H1 (cell line): ENCODE measurements around the gene AUH. TPM values are rescaled to one million over a fixed set of nuclear protein-coding genes. Genes with fewer than 3 reads are reported as not detected.
"Not testable (repeated sequence)": the region's sequence is repeated elsewhere in the genome, so short reads cannot be mapped to it uniquely, and the experiment has no call there.

Experiments used
- CTCF ChIA-PET: fragments of 300-600 bp; sonication (Branson Sonifier 250); formaldehyde crosslinking; loops from one replicate; lab custom pipeline; 2021; ENCODE audit not compliant: partially characterized antibody; lab: Charles Lee
- POLR2A ChIA-PET: fragments of 300-600 bp; sonication (Branson Sonifier 250); formaldehyde crosslinking; loops from one replicate; lab custom pipeline; 2021; ENCODE audit warnings: inconsistent platforms; ENCODE audit not compliant: partially characterized antibody; lab: Charles Lee
- DNase-seq, 2 experiments: peaks; one replicate each; pipeline versions ENCODE4 v3.0.0 to v3.0.0-alpha.2; 2010 to 2022; ENCODE audit warnings: low spot score in 2 of 2, low read depth in 1 of 2, mixed read lengths in 1 of 2
- FAIRE-seq: peaks from 2 replicates; lab custom pipeline; 2011; peaks lifted over from hg19 to GRCh38; lab: Jason Lieb, UNC
- H2AFZ ChIP-seq: 2 replicates; pipeline ENCODE4 v1.8.1; 2012; ENCODE audit warnings: low read length, inconsistent platforms
- H2AK5ac ChIP-seq: 2 replicates; pipeline ENCODE4 v1.6.1; 2013; ENCODE audit warnings: low read depth, low read length
- H2BK120ac ChIP-seq: replicated peaks from 2 replicates; pipeline ENCODE3; 2013; ENCODE audit warnings: low read depth, low read length, inconsistent platforms
- H2BK12ac ChIP-seq: 2 replicates; pipeline ENCODE4 v1.6.1; 2013; ENCODE audit warnings: low read depth, low read length
- H2BK15ac ChIP-seq: 2 replicates; pipeline ENCODE4 v1.6.1; 2013; ENCODE audit warnings: low read length
- H2BK20ac ChIP-seq: 2 replicates; pipeline ENCODE4 v1.6.1; 2013; ENCODE audit warnings: low read length
- H2BK5ac ChIP-seq: 2 replicates; pipeline ENCODE4 v1.6.1; 2013; ENCODE audit warnings: low read depth, low read length
- H3K14ac ChIP-seq: 2 replicates; pipeline ENCODE4 v1.6.1; 2013; ENCODE audit warnings: inconsistent platforms; ENCODE audit not compliant: insufficient read length
- H3K18ac ChIP-seq: 2 replicates; pipeline ENCODE4 v1.6.1; 2013; ENCODE audit warnings: low read length; ENCODE audit errors: extremely low read depth
- H3K23ac ChIP-seq: 2 replicates; pipeline ENCODE4 v1.6.1; 2013; ENCODE audit warnings: inconsistent platforms; ENCODE audit not compliant: insufficient read length
- H3K23me2 ChIP-seq: 2 replicates; pipeline ENCODE4 v1.6.1; 2013; ENCODE audit warnings: low read depth, low read length
- H3K27ac ChIP-seq: 2 replicates; pipeline ENCODE4 v1.6.1; 2011; ENCODE audit warnings: low read depth, low read length, inconsistent platforms
- H3K27me3 ChIP-seq, 4 experiments: replicated peaks in 1 of 4; 1 replicate in 1 of 4; 2 replicates in 3 of 4; pipeline versions ENCODE4 v1.6.1 to v1.8.1; 2011 to 2013; ENCODE audit warnings: low read length in 3 of 4, mild to moderate bottlenecking in 3 of 4, inconsistent platforms in 2 of 4, mixed read lengths in 2 of 4, moderate library complexity in 1 of 4; ENCODE audit not compliant: control insufficient read depth in 3 of 4, insufficient read depth in 3 of 4; ENCODE audit errors: extremely low read depth in 1 of 4
- H3K36me3 ChIP-seq, 4 experiments: 2 replicates each; pipeline versions ENCODE4 v1.6.1 to v1.8.1; 2011 to 2013; ENCODE audit warnings: mild to moderate bottlenecking in 4 of 4, low read length in 3 of 4, moderate library complexity in 2 of 4, control low read depth in 1 of 4, inconsistent platforms in 1 of 4; ENCODE audit not compliant: insufficient read depth in 4 of 4, control insufficient read depth in 2 of 4
- H3K4ac ChIP-seq: replicated peaks from 2 replicates; pipeline ENCODE3; 2013; ENCODE audit warnings: low read length, low read depth, mixed read lengths, inconsistent platforms; ENCODE audit not compliant: insufficient read length
- H3K4me1 ChIP-seq, 4 experiments: replicated peaks in 1 of 4; 1 replicate in 1 of 4; 2 replicates in 3 of 4; pipeline versions ENCODE4 v1.6.1 to v1.8.1; 2011 to 2013; ENCODE audit warnings: low read length in 3 of 4, inconsistent platforms in 2 of 4, mixed read lengths in 1 of 4; ENCODE audit not compliant: insufficient read depth in 4 of 4, control insufficient read depth in 3 of 4
- H3K4me2 ChIP-seq, 2 experiments: 2 replicates each; pipeline versions ENCODE4 v1.6.1 to v1.8.1; 2011 to 2013; ENCODE audit warnings: low read depth in 2 of 2, low read length in 2 of 2, control low read depth in 1 of 2, inconsistent platforms in 1 of 2, mild to moderate bottlenecking in 1 of 2; ENCODE audit not compliant: insufficient read depth in 1 of 2
- H3K4me3 ChIP-seq, 4 experiments: fragments of 200-600, 300-600 bp in 1 of 4; sonication (generic), shearing (Covaris generic), sonication (Bioruptor Twin) in 1 of 4; 2 replicates each; pipeline versions ENCODE4 v1.5.1 to v1.8.1; 2011 to 2016; ENCODE audit warnings: low read length in 4 of 4, low read depth in 3 of 4, control low read depth in 2 of 4, inconsistent platforms in 2 of 4, mild to moderate bottlenecking in 2 of 4, mixed read lengths in 1 of 4, moderate library complexity in 1 of 4; ENCODE audit not compliant: insufficient read depth in 2 of 4; ENCODE audit errors: extremely low read depth in 1 of 4
- H3K56ac ChIP-seq: replicated peaks from 2 replicates; pipeline ENCODE3; 2013; ENCODE audit warnings: low read depth, mild to moderate bottlenecking, mixed read lengths, low read length, inconsistent platforms; ENCODE audit not compliant: insufficient read length
- H3K79me1 ChIP-seq: 2 replicates; pipeline ENCODE4 v1.6.1; 2013; ENCODE audit warnings: low read depth, low read length, control low read depth
- H3K79me2 ChIP-seq, 2 experiments: 2 replicates each; pipeline versions ENCODE4 v1.6.1 to v1.8.1; 2012 to 2013; ENCODE audit warnings: low read length in 2 of 2, mild to moderate bottlenecking in 2 of 2, inconsistent platforms in 1 of 2; ENCODE audit not compliant: insufficient read depth in 2 of 2, control insufficient read depth in 1 of 2
- H3K9ac ChIP-seq, 4 experiments: replicated peaks in 1 of 4; 1 replicate in 1 of 4; 2 replicates in 3 of 4; pipeline versions ENCODE4 v1.6.1 to v1.8.1; 2011 to 2013; ENCODE audit warnings: low read depth in 3 of 4, low read length in 3 of 4, control low read depth in 2 of 4, mild to moderate bottlenecking in 2 of 4, moderate library complexity in 2 of 4, inconsistent platforms in 1 of 4; ENCODE audit errors: extremely low read depth in 1 of 4
- H3K9me3 ChIP-seq, 2 experiments: 2 replicates each; pipeline versions ENCODE4 v1.6.1 to v1.8.1; 2012 to 2013; ENCODE audit warnings: mild to moderate bottlenecking in 2 of 2, moderate library complexity in 2 of 2, control low read depth in 1 of 2, inconsistent platforms in 1 of 2, low read depth in 1 of 2, low read length in 1 of 2, mixed read lengths in 1 of 2; ENCODE audit not compliant: insufficient read depth in 2 of 2
- H4K20me1 ChIP-seq, 2 experiments: replicated peaks in 1 of 2; 2 replicates each; pipeline versions ENCODE3 to v1.8.1; 2011 to 2013; ENCODE audit warnings: inconsistent platforms in 2 of 2, low read length in 2 of 2, mild to moderate bottlenecking in 1 of 2; ENCODE audit not compliant: insufficient read depth in 2 of 2, control insufficient read depth in 1 of 2
- H4K5ac ChIP-seq: 2 replicates; pipeline ENCODE4 v1.6.1; 2013; ENCODE audit warnings: low read length, low read depth, mixed read lengths, inconsistent platforms; ENCODE audit not compliant: insufficient read length
- H4K8ac ChIP-seq: 2 replicates; pipeline ENCODE4 v1.8.0; 2013; ENCODE audit warnings: mild to moderate bottlenecking, moderate library complexity, low read length, inconsistent platforms; ENCODE audit not compliant: insufficient read depth; ENCODE audit errors: extremely low read depth
- H4K91ac ChIP-seq: replicated peaks from 2 replicates; pipeline ENCODE3; 2013; ENCODE audit warnings: low read length, mixed read lengths, inconsistent platforms; ENCODE audit not compliant: insufficient read length
- WGBS, 2 experiments: shearing (Covaris generic) in 1 of 2; methylation state at CpG; one replicate each; pipeline versions ENCODE4 v1.1.6 to v1.1.7; 2013 to 2015; ENCODE audit warnings: low lambda C conversion rate in 2 of 2, mixed read lengths in 2 of 2, inconsistent platforms in 1 of 2, low coverage in 1 of 2, missing lambda C conversion rate in 1 of 2; ENCODE audit not compliant: insufficient replicate concordance in 2 of 2, insufficient coverage in 1 of 2, insufficient read length in 1 of 2; ENCODE audit errors: extremely low coverage in 1 of 2, missing lambda C conversion rate in 1 of 2; 5-methylcytosine and 5-hydroxymethylcytosine counted together
- polyA plus RNA-seq, 7 experiments: library from polyadenylated mRNA; depleted of rRNA in 3 of 7; stranded (reverse) in 5 of 7; unstranded in 2 of 7; fragments of >200 nt in 5 of 7; fragments of 200-250 nt in 2 of 7; gene quantifications; 1 replicate in 5 of 7; 2 replicates in 1 of 7; 4 replicates in 1 of 7; pipeline versions ENCODE4 v1.2.1 to v1.2.3, GENCODE V29; 2011 to 2013; ENCODE audit warnings: missing spikeins in 2 of 7, mixed read lengths in 2 of 7
- total RNA-seq: library from RNA; stranded (reverse); fragmentation: NEBNext Ultra II Directional; extraction: Animal tissue kit (Norgen Biotek cat#: 25700); gene quantifications from 2 replicates; pipeline ENCODE4 v1.2.1, GENCODE V29; 2021

Gene AUH
- total and polyA plus RNA-seq, 2 of the 8 experiments (the other 6 are each of a cell fraction or from before 2014, with no cell fraction given) = 5.8 to 21.9 TPM

- H2AK5ac ChIP-seq, H3K4me2 ChIP-seq, H4K20me1 ChIP-seq, H4K5ac ChIP-seq, H3K56ac ChIP-seq, H3K79me2 ChIP-seq, H4K8ac ChIP-seq, H3K9me3 ChIP-seq, H3K4ac ChIP-seq, H3K23ac ChIP-seq, H3K27me3 ChIP-seq, H3K4me3 ChIP-seq, H2BK12ac ChIP-seq, H3K14ac ChIP-seq, H3K18ac ChIP-seq, POLR2A ChIA-PET, H2BK120ac ChIP-seq, H2BK5ac ChIP-seq, H2BK15ac ChIP-seq, H4K91ac ChIP-seq, H2BK20ac ChIP-seq, DNase-seq, H3K36me3 ChIP-seq, FAIRE-seq, H3K4me1 ChIP-seq, H3K23me2 ChIP-seq, H2AFZ ChIP-seq, H3K27ac ChIP-seq, H3K9ac ChIP-seq, H3K79me1 ChIP-seq: not testable (repeated sequence)
- CTCF ChIA-PET = interaction anchor here (1.3 kb wide), 1 partner anchor 495 kb away, joined by 3 read pairs; no protein-coding TSS in a partner anchor
- 86% methylated on average over 4 of the region's 4 CpGs; no CpG with 5 or more reads in 1 of the 2 experiments for WGBS, 2 experiments
Observed at GRCh38 chr9:91389686-91390085, 28.0 kb upstream of the AUH start.
